ENCODE results near the gene MAML2. TPM values are rescaled to one million over a fixed set of nuclear protein-coding genes. Genes with fewer than 3 reads are reported as not detected.

The MAML2 gene
- total RNA-seq, 4 donors from 2014 or later = 15.9 to 31.9 (median 24.9) TPM

DNA sequence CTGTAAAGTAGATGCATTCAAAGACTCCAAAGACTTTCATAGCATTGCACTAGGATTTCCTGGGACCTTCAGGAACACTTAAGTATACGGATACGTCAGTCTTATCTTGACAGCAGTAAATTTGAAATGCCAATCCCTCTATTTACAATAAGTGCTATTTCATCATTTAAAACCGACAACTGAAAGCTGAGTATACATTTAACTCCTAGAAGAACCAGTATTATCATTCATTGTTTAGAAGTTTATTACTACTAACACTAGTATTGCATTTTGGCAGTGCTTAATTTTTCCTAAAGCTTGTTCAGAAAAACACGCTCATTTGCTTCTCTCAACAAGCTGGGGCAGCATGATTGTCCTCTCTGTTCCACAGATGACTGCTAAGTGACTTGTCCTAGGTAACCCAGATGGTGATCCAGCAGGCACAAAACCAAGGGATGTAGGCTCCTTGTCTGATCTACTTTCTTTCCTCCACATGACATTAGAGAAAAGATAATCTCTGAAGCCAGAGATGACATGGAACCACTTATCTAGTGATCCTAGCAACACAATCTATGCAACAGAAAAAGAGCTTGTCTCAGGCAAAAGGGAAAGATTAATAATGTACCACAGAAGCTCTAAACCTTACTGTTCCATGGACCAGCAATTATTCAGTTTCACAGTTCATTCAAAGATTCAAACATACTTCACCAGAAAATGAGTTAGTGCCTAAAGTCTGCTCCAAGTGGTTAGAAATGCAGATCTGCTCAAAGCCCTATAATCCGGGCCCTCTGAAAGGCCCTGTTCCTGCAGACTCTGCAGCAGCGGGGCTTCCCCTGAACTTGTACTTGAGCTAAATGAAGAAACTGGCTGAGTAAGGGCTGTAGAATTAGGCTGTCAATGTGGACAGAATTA is 5.2 kb downstream of the MAML2 start:
- H3K27ac ChIP-seq = peak overlapping the region; percentile 82 to 89 (median 86)
- H3K4me3 ChIP-seq = peak overlapping the region in 1 of 4 donors; percentile 90
- no peaks in the 10 kb centered on the region for H3K36me3 ChIP-seq
- 42 to 59% methylated on average over 4 to 6 of the region's 6 CpGs for WGBS, 2 donors (ENCODE audit: low coverage in 1 of 2)
- H3K4me1 ChIP-seq = peaks cover 22 to 84% (median 57%) of the 10 kb centered on the region in 4 donors
- no peaks in the 10 kb centered on the region for H3K27me3 ChIP-seq
- DNase-seq = no peak
- no peaks in the 10 kb centered on the region for H3K9me3 ChIP-seq
- no peak for TF ChIP-seq POLR2A (IDR thresholded peaks at IDR 0.05)
- no peak for TF ChIP-seq CTCF (IDR thresholded peaks at IDR 0.05)
- no peak for TF ChIP-seq EP300 (IDR thresholded peaks at IDR 0.05; ENCODE audit: low read depth)
- no peak for TF ChIP-seq POLR2AphosphoS5 (IDR thresholded peaks at IDR 0.05)
- in situ Hi-C loops (cut with MboI; ENCODE audit: low pct_ligation_motif_present in 1 of 4, low pct_unique_long_range_greater_than_20kb in 1 of 4, low sequenced_read_pairs in 3 of 4) (loop anchor here in 3 of 4 donors (25.0 kb wide), 2 partner anchors 100 to 275 kb away; no protein-coding TSS in a partner anchor), intact Hi-C loops (cut with DNase I; ENCODE audit: low total_unique reads) (loop anchor here (10.0 kb wide), 1 partner anchor 93 kb away; no protein-coding TSS in a partner anchor)

GRCh38 chr11:96335388-96335787 is 7.6 kb downstream of the MAML2 start:
- intact Hi-C loops (cut with DNase I; ENCODE audit: low total_unique reads) (loop anchor here (10.0 kb wide), 1 partner anchor 91 kb away; no protein-coding TSS in a partner anchor), in situ Hi-C loops (cut with MboI; ENCODE audit: low pct_ligation_motif_present in 1 of 4, low pct_unique_long_range_greater_than_20kb in 1 of 4, low sequenced_read_pairs in 3 of 4) (loop anchor here in 3 of 4 donors (25.0 kb wide), 2 partner anchors 98 to 273 kb away; no protein-coding TSS in a partner anchor)
- 86 to 95% methylated on average over 4 of the region's 4 CpGs for WGBS, 2 donors (ENCODE audit: low coverage in 1 of 2)

GRCh38 chr11:96334219-96334618 is 8.8 kb downstream of the MAML2 start:
- Histone ChIP-seq H3K4me3 (no peak overlapping the region), H3K9me3 (no peaks in the 10 kb centered on the region), H3K27me3 (no peaks in the 10 kb centered on the region), H3K4me1 (peaks cover 30 to 85% (median 53%) of the 10 kb centered on the region in 4 donors), H3K36me3 (no peaks in the 10 kb centered on the region), H3K27ac (no peak overlapping the region)
- DNase-seq = no peak
- intact Hi-C loops (cut with DNase I; ENCODE audit: low total_unique reads) (loop anchor here (10.0 kb wide), 1 partner anchor 89 kb away; no protein-coding TSS in a partner anchor), in situ Hi-C loops (cut with MboI; ENCODE audit: low pct_ligation_motif_present in 1 of 4, low pct_unique_long_range_greater_than_20kb in 1 of 4, low sequenced_read_pairs in 3 of 4) (loop anchor here in 3 of 4 donors (25.0 kb wide), 2 partner anchors 97 to 272 kb away; no protein-coding TSS in a partner anchor)
- 86 to 91% methylated on average over 4 of the region's 4 CpGs for WGBS, 2 donors (ENCODE audit: low coverage in 1 of 2)
- TF ChIP-seq POLR2A (IDR thresholded peaks at IDR 0.05) (no peak), POLR2AphosphoS5 (IDR thresholded peaks at IDR 0.05) (no peak), CTCF (IDR thresholded peaks at IDR 0.05) (no peak), EP300 (IDR thresholded peaks at IDR 0.05; ENCODE audit: low read depth) (no peak)

More at GRCh38 chr11:96335388-96335787, 7.6 kb downstream of the MAML2 start:
- no peaks in the 10 kb centered on the region for H3K9me3 ChIP-seq
- H3K4me3 ChIP-seq = no peak overlapping the region
- no peak for DNase-seq
- TF ChIP-seq POLR2A (IDR thresholded peaks at IDR 0.05) (no peak), CTCF (IDR thresholded peaks at IDR 0.05) (no peak), EP300 (IDR thresholded peaks at IDR 0.05; ENCODE audit: low read depth) (no peak), POLR2AphosphoS5 (IDR thresholded peaks at IDR 0.05) (no peak)
- peaks cover 21 to 90% (median 58%) of the 10 kb centered on the region in 4 donors for H3K4me1 ChIP-seq
- no peaks in the 10 kb centered on the region for H3K36me3 ChIP-seq
- H3K27ac ChIP-seq = no peak overlapping the region
- H3K27me3 ChIP-seq = no peaks in the 10 kb centered on the region

GRCh38 chr11:96333191-96333719 is 9.7 kb downstream of the MAML2 start:
- no peak for TF ChIP-seq POLR2A (IDR thresholded peaks at IDR 0.05)
- peak overlapping the region in 1 of 4 donors; percentile 52 for H3K27ac ChIP-seq
- DNase-seq = no peak
- H3K9me3 ChIP-seq = no peaks in the 10 kb centered on the region
- no peaks in the 10 kb centered on the region for H3K27me3 ChIP-seq
- H3K4me1 ChIP-seq = peaks cover 28 to 78% (median 46%) of the 10 kb centered on the region in 4 donors
- no peaks in the 10 kb centered on the region for H3K36me3 ChIP-seq
- intact Hi-C loops (cut with DNase I; ENCODE audit: low total_unique reads) = loop anchor here (10.0 kb wide), 1 partner anchor 88 kb away; no protein-coding TSS in a partner anchor
- H3K4me3 ChIP-seq = no peak overlapping the region
- 85 to 90% methylated on average over 4 of the region's 4 CpGs for WGBS, 2 donors (ENCODE audit: low coverage in 1 of 2)
- in situ Hi-C loops (cut with MboI; ENCODE audit: low pct_ligation_motif_present in 1 of 4, low pct_unique_long_range_greater_than_20kb in 1 of 4, low sequenced_read_pairs in 3 of 4) = loop anchor here in 3 of 4 donors (25.0 kb wide), 2 partner anchors 96 to 271 kb away; no protein-coding TSS in a partner anchor
